Epithelial cell of esophagus (primary cell): ENCODE data around the gene MYH11.
"Not testable (repeated sequence)": the region's sequence is repeated elsewhere in the genome, so short reads cannot be mapped to it uniquely, and the experiment has no call there.

Experiments used
- DNase-seq: peaks from one replicate; pipeline ENCODE4 v3.0.0; 2010; ENCODE audit warnings: low read depth
- H3K4me3 ChIP-seq: 2 replicates; pipeline ENCODE4 v1.5.1; 2011; ENCODE audit warnings: mild to moderate bottlenecking, low read length, control low read depth
- CTCF ChIP-seq: IDR thresholded peaks from 2 replicates; pipeline ENCODE4 v1.5.1; 2011; ENCODE audit warnings: low read depth, mild to moderate bottlenecking, low read length, control low read depth, inconsistent platforms; ENCODE audit not compliant: insufficient read depth; ENCODE audit errors: missing control alignments

The MYH11 gene

GRCh38 chr16:15810949-15811348 is 45.9 kb downstream of the MYH11 start:
- H3K4me3 ChIP-seq, result no peak overlapping the region
- no peak for DNase-seq
- TF ChIP-seq CTCF, result no peak

- no peak for TF ChIP-seq CTCF
- no peak for DNase-seq
- H3K4me3 ChIP-seq, result no peak overlapping the region
Measured at GRCh38 chr16:15810411-15810810, 46.4 kb downstream of the MYH11 start.

GRCh38 chr16:15809297-15809696 is 47.5 kb downstream of the MYH11 start:
- DNase-seq, result not testable (repeated sequence)

GRCh38 chr16:15808071-15808470 is 48.8 kb downstream of the MYH11 start:
- no peak overlapping the region for H3K4me3 ChIP-seq
- DNase-seq, result no peak
- TF ChIP-seq CTCF, result no peak

More at GRCh38 chr16:15809297-15809696, 47.5 kb downstream of the MYH11 start:
- H3K4me3 ChIP-seq, result not testable (repeated sequence)

- no peak for TF ChIP-seq CTCF
- H3K4me3 ChIP-seq, result no peak overlapping the region
- DNase-seq, result no peak
Measured at GRCh38 chr16:15807603-15808009, 49.2 kb downstream of the MYH11 start.

GRCh38 chr16:15803618-15804017 is 53.2 kb downstream of the MYH11 start:
- no peak for DNase-seq
- no peak for TF ChIP-seq CTCF
- H3K4me3 ChIP-seq, result no peak overlapping the region

- no peak for DNase-seq
- no peak for TF ChIP-seq CTCF
Measured at GRCh38 chr16:15799851-15800495, 56.9 kb downstream of the MYH11 start.

More at GRCh38 chr16:15799851-15800495, 56.9 kb downstream of the MYH11 start:
- no peak overlapping the region for H3K4me3 ChIP-seq
